Cardiac fibroblast (primary cell): Measurements from ENCODE around the gene IMPDH1.

Source experiments
- DNase-seq, 2 donors: peaks; one replicate each; pipeline versions ENCODE4 v3.0.0 to v3.0.0-alpha.2; 2010; ENCODE audit warnings: low read depth in 2 of 2
- H3K4me3 ChIP-seq, 2 donors: replicated peaks in 1 of 2; 1 replicate in 1 of 2; 2 replicates in 1 of 2; pipeline ENCODE4 v1.5.1; 2011; ENCODE audit warnings: low read depth in 2 of 2, low read length in 2 of 2, mild to moderate bottlenecking in 2 of 2, moderate library complexity in 1 of 2
- CTCF ChIP-seq: IDR thresholded peaks from one replicate; pipeline ENCODE4 v1.5.1; 2011; ENCODE audit warnings: low read depth, mild to moderate bottlenecking, low read length, inconsistent platforms

IMPDH1 gene

GRCh38 chr7:128399991-128400390, 9.8 kb downstream of the IMPDH1 start:
- no peak for DNase-seq
- H3K4me3 ChIP-seq: no peak overlapping the region
- TF ChIP-seq CTCF: no peak

- TF ChIP-seq CTCF: no peak
- no peak overlapping the region for H3K4me3 ChIP-seq
- DNase-seq: no peak
These were observed 11.0 kb downstream of the IMPDH1 start for GRCh38 chr7:128398841-128399135.

- H3K4me3 ChIP-seq: no peak overlapping the region
- peak; percentile 97 for TF ChIP-seq CTCF
- peak; percentile 58 to 61 for DNase-seq
These were observed 11.6 kb downstream of the IMPDH1 start for GRCh38 chr7:128398016-128398840.

GRCh38 chr7:128396357-128396756, 13.4 kb downstream of the IMPDH1 start:
- H3K4me3 ChIP-seq: no peak overlapping the region
- TF ChIP-seq CTCF: no peak
- no peak for DNase-seq

- H3K4me3 ChIP-seq: no peak overlapping the region
- TF ChIP-seq CTCF: peak; percentile 7
- no peak for DNase-seq
These were observed 14.0 kb downstream of the IMPDH1 start for GRCh38 chr7:128395748-128396147.

GRCh38 chr7:128394904-128395496, 14.8 kb downstream of the IMPDH1 start:
- DNase-seq: no peak
- TF ChIP-seq CTCF: no peak
- no peak overlapping the region for H3K4me3 ChIP-seq
